NB4 (cell line): Measurements from ENCODE around the gene SORD.

Experiments used
- DNase-seq: peaks from one replicate; pipeline ENCODE4 v3.0.0; 2010; ENCODE audit warnings: low read depth
- H3K4me3 ChIP-seq: one replicate; pipeline ENCODE4 v1.5.1; 2011; ENCODE audit warnings: mild to moderate bottlenecking, low read depth, low read length, moderate library complexity
- CTCF ChIP-seq: IDR thresholded peaks from one replicate; pipeline ENCODE4 v1.5.1; 2012; ENCODE audit warnings: low read depth, low read length
- MAX ChIP-seq: IDR thresholded peaks from 2 replicates; pipeline ENCODE4 v1.6.1; 2011; ENCODE audit warnings: low read depth, low read length
- MYC ChIP-seq: IDR thresholded peaks from 2 replicates; pipeline ENCODE4 v1.6.1; 2011; ENCODE audit warnings: low read depth, low read length
- POLR2A ChIP-seq: IDR thresholded peaks from 2 replicates; pipeline ENCODE4 v1.6.1; 2011; ENCODE audit warnings: mild to moderate bottlenecking; ENCODE audit not compliant: insufficient read length; ENCODE audit errors: extremely low read depth

Gene SORD

GRCh38 chr15:45126535-45127158, 103.7 kb downstream of the SORD start:
- no peak for TF ChIP-seq MYC
- TF ChIP-seq CTCF, result peak; percentile 59
- no peak for TF ChIP-seq POLR2A
- TF ChIP-seq MAX, result no peak
- peak; percentile 42 for DNase-seq
- no peak overlapping the region for H3K4me3 ChIP-seq
